Jurkat, Clone E6-1 (cell line): Measurements from ENCODE around the gene NAT14.
"Not testable (repeated sequence)": the region's sequence is repeated elsewhere in the genome, so short reads cannot be mapped to it uniquely, and the experiment has no call there.

Experiments
- DNase-seq: peaks from one replicate; pipeline ENCODE4 v3.0.0-alpha.2; 2011; ENCODE audit warnings: low read depth, low spot score
- H3K4me3 ChIP-seq: 2 replicates; pipeline ENCODE4 v1.5.1; 2011; ENCODE audit warnings: mild to moderate bottlenecking, low read length, control low read depth, moderate library complexity

NAT14 gene

DNA sequence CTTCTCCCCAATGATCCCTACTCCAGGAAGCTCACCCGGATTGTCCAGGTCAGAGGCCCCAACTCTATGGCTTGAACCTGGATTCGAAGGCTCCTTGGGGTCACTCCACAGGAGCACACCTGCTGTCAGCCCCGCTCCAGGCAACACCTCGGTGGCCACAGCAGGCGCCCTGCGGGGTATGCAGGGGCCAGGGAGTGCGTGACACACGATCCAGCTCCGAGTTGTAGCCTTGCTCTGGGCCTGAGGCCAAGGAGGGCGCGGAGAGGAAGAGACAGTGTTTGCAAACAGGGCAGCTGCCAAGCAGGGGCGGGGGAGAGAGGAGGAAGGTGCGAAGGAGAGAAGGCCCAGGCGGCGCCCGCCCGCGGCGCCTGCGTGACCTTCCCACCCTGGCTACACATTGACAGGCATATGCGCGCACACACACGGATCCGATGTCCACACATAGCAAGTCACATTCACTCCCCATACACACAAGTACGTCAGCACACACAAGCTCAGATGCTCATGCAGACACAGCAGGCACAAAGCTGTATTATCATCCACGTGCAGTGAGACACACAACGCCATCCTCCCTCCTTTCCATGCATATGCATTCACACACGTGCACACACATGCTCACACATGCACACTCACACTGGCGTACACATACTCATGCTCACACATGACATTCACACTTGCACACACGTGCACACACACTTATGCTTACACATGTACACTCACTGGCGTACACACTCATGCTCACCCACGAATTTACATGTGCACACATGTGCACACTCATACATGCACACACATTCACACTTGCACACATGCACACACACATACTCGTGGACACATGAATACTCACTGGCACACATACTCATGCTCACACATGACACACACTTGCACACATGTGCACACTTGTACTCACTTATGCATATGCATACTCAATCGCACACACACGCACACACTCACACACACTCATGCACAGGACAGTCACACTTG lies 41.5 kb downstream of the NAT14 start:
- no peak for DNase-seq
- H3K4me3 ChIP-seq: no peak overlapping the region

DNA sequence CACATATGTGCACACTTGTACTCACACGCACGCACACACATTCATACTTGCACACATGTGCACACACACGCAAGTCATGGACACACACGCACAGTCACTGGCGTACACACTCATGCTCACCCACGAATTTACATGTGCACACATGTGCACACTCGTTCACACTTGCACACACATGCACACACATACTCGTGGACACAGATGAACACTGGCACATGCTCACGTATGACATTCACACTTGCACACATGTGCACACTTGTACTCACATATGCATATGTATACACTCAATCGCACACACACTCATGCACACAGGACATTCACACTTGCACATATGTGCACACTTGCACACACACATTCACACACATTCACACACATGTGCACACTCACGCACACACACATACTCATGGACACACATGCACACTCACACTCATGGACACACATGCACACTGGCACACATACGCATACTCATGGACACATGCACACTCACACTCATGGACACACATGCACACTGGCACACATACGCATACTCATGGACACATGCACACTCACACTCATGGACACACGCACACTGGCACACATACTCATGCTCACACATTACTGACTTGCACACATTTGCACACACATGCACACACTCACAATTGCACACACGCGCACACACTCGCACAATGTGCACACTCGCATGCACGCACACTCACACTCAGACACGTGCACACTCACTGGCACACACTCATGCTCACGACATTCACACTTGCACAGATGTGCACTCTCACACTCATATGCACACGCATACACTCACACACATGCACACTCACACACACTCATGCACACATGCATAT lies 42.4 kb downstream of the NAT14 start:
- no peak overlapping the region for H3K4me3 ChIP-seq
- no peak for DNase-seq

DNA sequence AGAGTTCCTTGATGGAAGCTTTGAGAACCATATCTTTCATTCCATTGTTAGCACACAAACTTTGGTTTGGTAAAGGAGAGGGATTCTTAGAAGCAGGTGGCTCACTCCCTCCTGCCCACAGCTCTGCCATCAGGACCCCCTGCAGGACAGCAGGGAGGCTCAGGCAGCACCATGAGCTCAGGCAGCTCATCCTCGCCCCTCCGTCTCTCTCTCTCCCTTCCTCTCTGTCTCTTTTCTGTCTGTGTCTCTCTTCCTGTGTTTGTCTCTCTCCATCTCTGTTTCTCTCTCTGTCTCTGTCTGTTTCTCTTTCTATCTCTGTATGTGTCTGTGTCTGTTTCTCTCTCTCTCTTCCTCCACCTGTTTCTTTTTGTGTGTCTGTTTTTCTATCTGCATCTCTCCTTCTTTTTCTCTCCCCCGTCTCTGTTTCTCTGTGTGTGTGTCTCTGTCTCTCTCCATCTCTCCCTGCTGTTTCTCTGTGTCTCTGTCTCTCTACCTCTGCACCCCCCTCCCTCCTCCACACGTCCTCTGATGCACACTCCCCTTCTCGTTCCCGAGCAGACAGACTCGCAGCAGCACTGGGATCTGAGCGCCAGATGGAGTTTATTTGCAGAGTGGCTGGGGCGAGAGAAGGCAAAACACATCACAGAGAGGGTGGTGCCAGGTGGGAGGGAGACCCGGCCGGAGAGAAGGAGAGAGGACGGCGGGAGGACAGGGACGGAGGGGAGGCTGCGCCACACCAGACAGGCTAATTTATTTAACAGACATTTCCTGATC lies 43.2 kb downstream of the NAT14 start:
- DNase-seq: no peak
- H3K4me3 ChIP-seq: no peak overlapping the region

DNA sequence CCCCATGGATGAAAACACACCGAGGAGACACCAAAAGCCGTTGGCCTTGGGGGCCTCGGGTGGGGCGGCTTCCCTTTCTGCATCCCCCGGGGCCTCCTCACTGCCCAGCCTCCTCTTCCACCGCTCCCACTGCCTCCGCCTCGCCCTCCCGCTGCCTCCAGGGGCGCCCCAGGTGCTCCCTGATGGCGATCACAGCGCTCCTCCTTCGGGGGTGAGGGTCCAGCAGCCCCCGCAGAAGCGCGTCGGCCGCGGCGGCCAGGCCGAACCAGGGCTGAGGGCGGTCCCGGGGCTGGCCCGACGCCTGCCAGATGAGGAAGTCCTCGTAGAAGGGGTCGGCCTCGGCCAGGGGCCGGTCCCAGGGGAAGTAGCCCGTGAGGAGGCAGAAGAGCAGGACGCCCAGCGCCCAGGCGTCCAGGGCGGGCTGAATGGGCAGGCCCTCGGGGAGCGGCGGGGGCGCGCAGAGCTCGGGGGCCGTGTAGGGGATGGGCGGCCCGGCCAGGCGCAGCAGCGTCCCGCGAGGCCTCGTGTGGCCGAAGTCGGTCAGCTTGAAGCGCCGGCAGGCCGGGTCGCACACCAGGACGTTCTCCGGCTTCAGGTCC lies 44.7 kb downstream of the NAT14 start:
- no peak overlapping the region for H3K4me3 ChIP-seq
- no peak for DNase-seq

DNA sequence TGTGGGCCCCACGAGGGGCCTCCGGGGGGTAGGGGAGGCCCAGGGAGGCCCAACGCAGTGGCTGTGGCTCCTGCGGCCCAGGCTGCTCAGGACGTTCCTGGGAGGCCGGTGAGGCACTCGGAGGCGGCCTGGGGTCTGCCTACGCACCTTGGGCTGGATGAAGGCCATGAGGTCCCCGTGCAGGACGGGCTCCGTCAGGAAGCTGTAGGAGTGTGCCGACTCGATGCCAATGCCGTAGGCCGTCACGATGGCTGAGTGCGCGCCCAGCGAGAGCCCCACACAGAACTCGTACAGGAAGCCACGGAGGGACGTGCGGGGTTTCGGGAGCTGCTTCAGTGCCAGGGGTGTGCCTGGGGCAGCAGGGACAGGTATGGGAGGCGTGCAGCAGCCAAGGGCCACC lies 46.0 kb downstream of the NAT14 start:
- no peak for DNase-seq
- H3K4me3 ChIP-seq: no peak overlapping the region

DNA sequence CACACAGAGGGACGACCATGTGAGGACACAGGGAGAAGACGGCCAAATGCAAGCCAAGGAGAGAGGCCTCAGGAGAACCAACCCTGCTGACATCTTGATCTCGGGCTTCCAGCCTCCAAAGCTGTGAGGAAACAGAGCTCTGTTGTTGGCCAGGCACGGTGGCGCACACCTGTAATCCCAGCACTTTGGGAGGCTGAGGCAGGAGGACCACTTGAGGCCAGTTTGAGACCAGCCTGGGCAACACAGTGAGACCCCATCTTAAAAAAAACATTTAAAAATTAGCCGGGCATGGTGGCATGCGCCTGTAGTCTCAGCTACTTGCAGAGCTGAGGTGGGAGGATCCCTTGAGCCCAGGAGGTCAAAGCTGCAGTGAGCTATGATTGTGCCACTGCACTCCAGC lies 49.3 kb downstream of the NAT14 start:
- H3K4me3 ChIP-seq, DNase-seq: not testable (repeated sequence)

DNA sequence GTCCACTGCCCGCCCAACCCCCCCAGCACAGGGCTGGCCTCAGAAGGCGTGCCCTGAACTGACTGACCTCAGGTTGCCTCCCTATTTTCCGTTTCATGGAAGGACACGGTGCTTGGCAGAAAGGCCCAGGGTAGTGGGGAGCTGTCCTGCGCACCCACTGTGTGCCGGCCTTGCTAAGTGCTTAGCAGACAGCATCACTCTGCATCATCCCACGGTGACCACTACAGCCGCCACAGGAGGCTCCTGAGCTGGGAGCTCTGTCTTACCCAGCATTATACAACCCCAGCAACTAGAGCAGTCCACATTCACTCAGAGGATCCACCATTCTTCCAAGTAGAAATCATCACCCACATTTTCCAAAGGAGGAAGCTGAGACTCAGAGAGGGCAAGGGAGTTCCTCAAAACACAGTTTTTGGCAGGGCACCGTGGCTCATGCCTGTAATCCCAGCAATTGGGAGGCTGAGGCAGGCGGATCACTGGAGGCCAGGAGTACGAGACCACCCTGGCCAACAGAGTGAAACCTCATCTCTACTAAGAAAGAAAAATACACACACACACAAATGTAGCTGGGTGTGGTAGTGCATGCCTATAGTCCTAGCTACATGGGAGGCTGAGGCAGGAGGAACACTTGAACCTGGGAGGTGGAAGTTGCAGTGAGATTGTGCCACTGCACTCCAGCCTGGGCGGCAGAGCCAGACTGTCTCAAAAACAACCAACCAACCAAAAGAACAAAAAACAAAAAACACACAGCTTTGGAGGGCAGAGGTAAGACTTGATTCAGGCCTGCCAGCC lies 50.4 kb downstream of the NAT14 start:
- no peak for DNase-seq
- H3K4me3 ChIP-seq: no peak overlapping the region

DNA sequence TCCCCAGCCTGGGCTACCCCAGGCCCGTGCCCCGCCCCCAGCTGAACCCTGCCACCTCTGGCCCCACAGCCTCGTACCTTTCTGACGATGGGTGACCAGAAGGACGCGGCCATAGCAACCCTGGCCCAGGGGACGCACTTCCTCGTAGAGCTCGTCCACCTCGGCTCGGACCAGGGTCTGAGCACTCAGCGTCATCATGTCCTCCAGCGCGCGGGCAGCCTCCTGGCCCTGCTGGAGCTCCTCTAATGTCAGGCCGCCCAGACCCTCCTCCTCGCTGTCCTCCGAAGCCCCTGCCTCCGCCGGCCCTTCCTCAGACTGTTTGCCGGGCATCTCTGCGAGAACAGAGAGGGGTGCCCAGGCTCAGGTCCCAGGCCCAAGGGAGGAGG lies 51.0 kb downstream of the NAT14 start:
- DNase-seq: no peak
- H3K4me3 ChIP-seq: no peak overlapping the region

DNA sequence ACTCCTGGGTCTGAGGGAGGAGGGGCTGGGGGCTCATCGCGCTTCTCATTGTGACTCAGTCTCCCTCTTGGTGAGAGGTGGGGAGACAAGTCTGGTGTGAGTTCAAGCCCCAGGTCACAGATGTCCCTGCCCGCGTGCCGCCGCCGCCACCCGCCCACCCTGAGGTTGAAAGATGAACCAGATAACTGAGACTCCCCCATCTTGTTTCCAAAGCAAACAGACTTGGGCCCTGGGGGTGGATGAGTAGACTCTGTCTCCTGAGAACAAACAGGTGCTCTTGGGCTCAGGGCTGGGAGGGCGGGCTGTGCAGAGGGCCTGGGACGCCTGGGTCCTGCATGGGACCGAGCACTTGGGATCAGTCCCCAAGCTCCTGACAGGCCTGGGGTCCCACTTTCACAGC lies 51.4 kb downstream of the NAT14 start:
- no peak for DNase-seq
- H3K4me3 ChIP-seq: no peak overlapping the region
